Keratinocyte (primary cell): ENCODE results near the gene TH. TPM values are rescaled to one million over a fixed set of nuclear protein-coding genes. Genes with fewer than 3 reads are reported as not detected.

Experiments used
- DNase-seq: peaks from one replicate; pipeline ENCODE4 v3.0.0-alpha.2; 2011; ENCODE audit warnings: low read depth, missing footprints, low spot score
- FAIRE-seq: peaks from 2 replicates; lab custom pipeline; 2011; peaks lifted over from hg19 to GRCh38; lab: Jason Lieb, UNC
- H2AFZ ChIP-seq: 2 replicates; pipeline ENCODE4 v1.6.0; 2012; ENCODE audit warnings: low read length, control low read depth, inconsistent platforms; ENCODE audit not compliant: control insufficient read depth
- H3K27ac ChIP-seq: 2 replicates; pipeline ENCODE4 v1.5.1; 2011; ENCODE audit warnings: low read length; ENCODE audit not compliant: control insufficient read depth, insufficient read depth
- H3K27me3 ChIP-seq: 3 replicates; pipeline ENCODE4 v1.6.0; 2011; ENCODE audit warnings: low read length; ENCODE audit not compliant: control insufficient read depth, insufficient read depth; ENCODE audit errors: extremely low read depth
- H3K36me3 ChIP-seq, 2 experiments: 2 replicates in 1 of 2; 3 replicates in 1 of 2; pipeline ENCODE4 v1.5.1; 2011; ENCODE audit warnings: low read length in 2 of 2, mild to moderate bottlenecking in 1 of 2; ENCODE audit not compliant: control insufficient read depth in 2 of 2, insufficient read depth in 2 of 2; ENCODE audit errors: extremely low read depth in 1 of 2
- H3K4me1 ChIP-seq: 3 replicates; pipeline ENCODE4 v1.5.1; 2011; ENCODE audit warnings: low read length; ENCODE audit not compliant: control insufficient read depth, insufficient read depth; ENCODE audit errors: extremely low read depth
- H3K4me2 ChIP-seq: 3 replicates; pipeline ENCODE4 v1.6.0; 2011; ENCODE audit warnings: low read depth, low read length; ENCODE audit not compliant: control insufficient read depth, insufficient read depth; ENCODE audit errors: extremely low read depth
- H3K4me3 ChIP-seq, 3 experiments: fragments of 200-600 bp in 1 of 3; sonication (generic) in 1 of 3; 2 replicates in 2 of 3; 3 replicates in 1 of 3; pipeline ENCODE4 v1.5.1; 2011 to 2016; ENCODE audit warnings: low read length in 3 of 3, mild to moderate bottlenecking in 3 of 3, control low read depth in 2 of 3, inconsistent platforms in 1 of 3, low read depth in 1 of 3, mixed read lengths in 1 of 3, mixed run types in 1 of 3, moderate library complexity in 1 of 3; ENCODE audit not compliant: control insufficient read depth in 2 of 3, insufficient read depth in 2 of 3; ENCODE audit errors: extremely low read depth in 1 of 3
- H3K79me2 ChIP-seq: 2 replicates; pipeline ENCODE4 v1.6.0; 2012; ENCODE audit warnings: low read length; ENCODE audit not compliant: control insufficient read depth, insufficient read depth
- H3K9ac ChIP-seq: 3 replicates; pipeline ENCODE4 v1.6.0; 2011; ENCODE audit warnings: low read length; ENCODE audit not compliant: control insufficient read depth, insufficient read depth; ENCODE audit errors: extremely low read depth
- H3K9me1 ChIP-seq: 3 replicates; pipeline ENCODE4 v1.6.0; 2011; ENCODE audit warnings: low read length; ENCODE audit not compliant: control insufficient read depth, insufficient read depth; ENCODE audit errors: extremely low read depth
- H3K9me3 ChIP-seq: 2 replicates; pipeline ENCODE4 v1.5.1; 2012; ENCODE audit warnings: low read depth, low read length; ENCODE audit not compliant: control insufficient read depth
- H4K20me1 ChIP-seq: 3 replicates; pipeline ENCODE4 v1.6.0; 2011; ENCODE audit warnings: low read length; ENCODE audit not compliant: control insufficient read depth, insufficient read depth; ENCODE audit errors: extremely low read depth
- EZH2 ChIP-seq: IDR thresholded peaks from one replicate; pipeline ENCODE4 v1.6.1; 2012; ENCODE audit warnings: inconsistent platforms, mild to moderate bottlenecking, low read length, moderate library complexity
- dilution Hi-C: fragments of 300-500 bp; cut with MboI; formaldehyde crosslinking; loops from one replicate; pipeline ENCODE4 v1.7.0; 2020; ENCODE audit warnings: low sequenced_read_pairs; ENCODE audit not compliant: extremely low pct_ligation_motif_present
- polyA plus RNA-seq, 5 experiments: library from polyadenylated mRNA; depleted of rRNA in 3 of 5; stranded (reverse) in 3 of 5; stranded (forward) in 1 of 5; unstranded in 1 of 5; fragments of >200 nt; gene quantifications; 1 replicate in 1 of 5; 2 replicates in 3 of 5; 3 replicates in 1 of 5; pipeline versions ENCODE4 v1.2.1 to v1.2.3, GENCODE V29; 2011 to 2012; ENCODE audit warnings: missing spikeins in 2 of 5, low read depth in 1 of 5, low replicate concordance in 1 of 5
- TF ChIP-seq, protein P1 (sequence below), 3 experiments: IDR thresholded peaks in 1 of 3; conservative IDR thresholded peaks in 1 of 3; optimal IDR thresholded peaks in 1 of 3; 2 replicates in 2 of 3; 3 replicates in 1 of 3; pipeline versions ENCODE3 to v1.5.1; 2011; ENCODE audit warnings: low read length in 3 of 3, mild to moderate bottlenecking in 3 of 3, moderate library complexity in 2 of 3, control low read depth in 1 of 3, inconsistent platforms in 1 of 3; ENCODE audit not compliant: insufficient read depth in 2 of 3; ENCODE audit errors: extremely low read depth in 1 of 3

Gene TH
- polyA plus RNA-seq, 1 donor (not counting 4 experiments of a cell fraction or from before 2014, with no cell fraction given): 0.50 TPM

- H3K36me3 ChIP-seq: no peaks in the 10 kb centered on the region
- peaks cover 85% of the 10 kb centered on the region for H3K27me3 ChIP-seq
- H2AFZ ChIP-seq: no peak overlapping the region
- H3K4me2 ChIP-seq: no peak overlapping the region
- TF ChIP-seq, protein P1, sequence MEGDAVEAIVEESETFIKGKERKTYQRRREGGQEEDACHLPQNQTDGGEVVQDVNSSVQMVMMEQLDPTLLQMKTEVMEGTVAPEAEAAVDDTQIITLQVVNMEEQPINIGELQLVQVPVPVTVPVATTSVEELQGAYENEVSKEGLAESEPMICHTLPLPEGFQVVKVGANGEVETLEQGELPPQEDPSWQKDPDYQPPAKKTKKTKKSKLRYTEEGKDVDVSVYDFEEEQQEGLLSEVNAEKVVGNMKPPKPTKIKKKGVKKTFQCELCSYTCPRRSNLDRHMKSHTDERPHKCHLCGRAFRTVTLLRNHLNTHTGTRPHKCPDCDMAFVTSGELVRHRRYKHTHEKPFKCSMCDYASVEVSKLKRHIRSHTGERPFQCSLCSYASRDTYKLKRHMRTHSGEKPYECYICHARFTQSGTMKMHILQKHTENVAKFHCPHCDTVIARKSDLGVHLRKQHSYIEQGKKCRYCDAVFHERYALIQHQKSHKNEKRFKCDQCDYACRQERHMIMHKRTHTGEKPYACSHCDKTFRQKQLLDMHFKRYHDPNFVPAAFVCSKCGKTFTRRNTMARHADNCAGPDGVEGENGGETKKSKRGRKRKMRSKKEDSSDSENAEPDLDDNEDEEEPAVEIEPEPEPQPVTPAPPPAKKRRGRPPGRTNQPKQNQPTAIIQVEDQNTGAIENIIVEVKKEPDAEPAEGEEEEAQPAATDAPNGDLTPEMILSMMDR (optimal IDR thresholded peaks at IDR 0.05 in 1 of 3, IDR thresholded peaks at IDR 0.05 in 1 of 3, conservative IDR thresholded peaks at IDR 0.05 in 1 of 3; ENCODE audit: extremely low read depth in 1 of 3, insufficient read depth in 2 of 3, low read length in 3 of 3): no peak
- no peak for TF ChIP-seq EZH2
- dilution Hi-C loops: no loop called here
- no peaks in the 10 kb centered on the region for H4K20me1 ChIP-seq
- no peaks in the 10 kb centered on the region for H3K9me3 ChIP-seq
- no peak overlapping the region for H3K27ac ChIP-seq
- H3K79me2 ChIP-seq: no peaks in the 10 kb centered on the region
- no peak for DNase-seq
- no peaks in the 10 kb centered on the region for H3K9me1 ChIP-seq
- H3K9ac ChIP-seq: no peak overlapping the region
- H3K4me3 ChIP-seq: no peak overlapping the region
- FAIRE-seq: no peak
- H3K4me1 ChIP-seq: no peaks in the 10 kb centered on the region
These were observed 35.9 kb downstream of the TH start for GRCh38 chr11:2135648-2136201.

DNA sequence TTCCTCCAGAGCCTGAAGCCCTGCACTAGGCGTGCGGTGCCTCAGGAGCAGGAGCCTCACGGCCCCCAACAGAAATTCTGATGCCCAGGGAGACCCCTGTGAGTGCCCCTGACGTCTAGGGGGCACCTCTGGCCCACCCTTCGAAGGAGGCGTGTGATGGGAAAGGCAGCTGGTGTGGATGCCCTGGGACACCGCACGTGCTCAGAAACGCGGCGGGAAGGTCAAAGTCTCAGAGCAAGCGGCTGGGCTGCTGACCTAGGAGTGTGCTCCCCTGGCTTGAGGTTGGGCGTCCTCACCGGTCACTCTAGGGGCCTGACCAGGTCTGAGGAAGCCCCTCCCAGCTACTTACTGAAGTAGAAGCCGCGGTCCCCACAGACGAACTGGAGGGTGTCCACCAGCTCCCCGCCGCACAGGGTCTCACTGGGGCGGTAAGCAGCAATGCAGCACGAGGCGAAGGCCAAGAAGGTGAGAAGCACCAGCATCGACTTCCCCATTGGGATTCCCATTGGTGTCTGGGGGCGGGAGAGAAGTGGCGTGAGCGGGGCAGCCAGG is 36.5 kb downstream of the TH start:
- Histone ChIP-seq H3K4me2 (no peak overlapping the region), H3K79me2 (no peaks in the 10 kb centered on the region), H3K9me3 (no peaks in the 10 kb centered on the region), H3K36me3 (no peaks in the 10 kb centered on the region), H2AFZ (no peak overlapping the region), H3K4me3 (no peak overlapping the region), H3K9ac (no peak overlapping the region), H3K27ac (no peak overlapping the region), H3K9me1 (no peaks in the 10 kb centered on the region), H3K4me1 (no peaks in the 10 kb centered on the region), H3K27me3 (peaks cover 79% of the 10 kb centered on the region), H4K20me1 (no peaks in the 10 kb centered on the region)
- DNase-seq: no peak
- TF ChIP-seq EZH2: no peak
- TF ChIP-seq, protein P1 (optimal IDR thresholded peaks at IDR 0.05 in 1 of 3, IDR thresholded peaks at IDR 0.05 in 1 of 3, conservative IDR thresholded peaks at IDR 0.05 in 1 of 3; ENCODE audit: extremely low read depth in 1 of 3, insufficient read depth in 2 of 3, low read length in 3 of 3): no peak
- dilution Hi-C loops: no loop called here
- FAIRE-seq: no peak
